HAP-1 (cell line): ENCODE results near the gene CNTF.
"Not testable (repeated sequence)": the region's sequence is repeated elsewhere in the genome, so short reads cannot be mapped to it uniquely, and the experiment has no call there.

ENCODE experiments used
- DNase-seq, 2 experiments: peaks; one replicate each; pipeline ENCODE4 v3.0.0-alpha.2; 2016 to 2020; ENCODE audit warnings: low spot score in 2 of 2
- H3K27me3 ChIP-seq: fragments of 250-450 bp; sonication (Bioruptor Pico); 2 replicates; pipeline ENCODE4 v1.5.1; 2020; ENCODE audit warnings: low read depth, mild to moderate bottlenecking, moderate library complexity
- H3K36me3 ChIP-seq: fragments of 250-450 bp; sonication (Bioruptor Pico); replicated peaks from 2 replicates; pipeline ENCODE4 v1.5.1; 2020; ENCODE audit warnings: mild to moderate bottlenecking
- H3K4me1 ChIP-seq: fragments of 250-450 bp; sonication (Bioruptor Pico); 2 replicates; pipeline ENCODE4 v1.5.1; 2020; ENCODE audit warnings: mild to moderate bottlenecking
- H3K4me3 ChIP-seq: fragments of 250-450 bp; sonication (Bioruptor Pico); 2 replicates; pipeline ENCODE4 v1.5.1; 2020; ENCODE audit warnings: mild to moderate bottlenecking, moderate library complexity
- H3K9me3 ChIP-seq: fragments of 250-450 bp; sonication (Bioruptor Pico); 2 replicates; pipeline ENCODE4 v1.5.1; 2020; ENCODE audit warnings: mild to moderate bottlenecking, moderate library complexity
- in situ Hi-C: fragments of 300-500 bp; cut with MboI; formaldehyde crosslinking; loops from 3 replicates; pipeline ENCODE4 v1.14.3; 2020; ENCODE audit warnings: low sequenced_read_pairs, inconsistent platforms, mixed read lengths

Gene CNTF, protein sequence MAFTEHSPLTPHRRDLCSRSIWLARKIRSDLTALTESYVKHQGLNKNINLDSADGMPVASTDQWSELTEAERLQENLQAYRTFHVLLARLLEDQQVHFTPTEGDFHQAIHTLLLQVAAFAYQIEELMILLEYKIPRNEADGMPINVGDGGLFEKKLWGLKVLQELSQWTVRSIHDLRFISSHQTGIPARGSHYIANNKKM

DNA sequence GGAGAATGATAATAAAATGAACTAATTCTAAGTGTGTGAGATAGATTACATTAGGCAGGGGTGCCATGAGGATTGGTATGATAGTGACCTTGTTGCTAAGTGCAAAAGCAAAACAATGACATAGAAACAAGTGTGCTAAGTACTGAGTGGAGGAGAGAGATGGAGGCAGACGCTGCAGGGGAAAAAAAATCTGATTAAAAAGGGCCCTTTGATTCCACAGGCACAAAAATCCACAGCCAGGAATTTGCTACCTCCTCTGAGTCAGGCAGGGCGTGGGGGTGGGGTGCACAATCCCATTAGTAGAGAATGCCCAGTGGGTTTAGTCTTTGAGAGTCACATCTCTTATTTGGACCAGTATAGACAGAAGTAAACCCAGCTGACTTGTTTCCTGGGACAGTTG, at the start of gene CNTF:
Gene CNTF, plus strand, starts transcription at position 322 of the 400 bp plus-strand sequence. CDS start 88 bp downstream, outside the sequence.
- H3K4me3 ChIP-seq = no peak within 1 kb of the TSS
- no peaks in the 10 kb centered on the region for H3K4me1 ChIP-seq
- peaks cover 82% of the 10 kb centered on the region for H3K36me3 ChIP-seq
- H3K9me3 ChIP-seq = no peaks in the 10 kb centered on the region
- in situ Hi-C loops = no loop called here
- H3K27me3 ChIP-seq = no peaks in the 10 kb centered on the region
- DNase-seq = no peak

DNA sequence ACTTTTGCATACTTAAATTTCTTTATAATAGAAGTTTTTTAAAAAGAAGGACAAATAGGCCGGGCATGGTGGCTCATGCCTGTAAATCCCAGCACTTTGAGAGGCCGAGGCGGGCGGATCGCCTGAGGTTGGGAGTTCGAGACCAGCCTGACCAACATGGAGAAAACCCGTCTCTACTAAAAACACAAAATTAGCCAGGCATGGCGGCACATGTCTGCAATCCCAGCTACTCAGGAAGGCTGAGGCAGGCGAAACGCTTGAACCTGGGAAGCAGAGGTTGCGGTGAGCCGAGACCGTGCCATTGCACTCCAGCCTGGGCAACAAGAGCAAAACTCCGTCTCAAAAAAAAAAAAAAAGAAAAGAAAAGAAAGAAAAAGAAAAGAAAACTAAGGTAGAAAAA, 49.6 kb upstream of the CNTF start:
- H3K9me3 ChIP-seq, H3K4me1 ChIP-seq, H3K27me3 ChIP-seq, H3K4me3 ChIP-seq, H3K36me3 ChIP-seq, DNase-seq: not testable (repeated sequence)
- in situ Hi-C loops = loop anchor here (10.0 kb wide), 1 partner anchor 908 kb away; the partner anchor contains the start of gene ZDHHC5

- Histone ChIP-seq H3K27me3 (no peaks in the 10 kb centered on the region), H3K36me3 (peaks cover 3% of the 10 kb centered on the region), H3K4me1 (no peaks in the 10 kb centered on the region; the same call in 1 of the 2 replicates), H3K4me3 (no peak overlapping the region), H3K9me3 (no peaks in the 10 kb centered on the region)
- DNase-seq = no peak
- in situ Hi-C loops = loop anchor here (10.0 kb wide), 1 partner anchor 909 kb away; the partner anchor contains the start of gene ZDHHC5
Measured at GRCh38 chr11:58573451-58574104, 48.9 kb upstream of the CNTF start.

GRCh38 chr11:58574881-58575280, 47.6 kb upstream of the CNTF start:
- DNase-seq = no peak
- no peaks in the 10 kb centered on the region for H3K27me3 ChIP-seq
- H3K36me3 ChIP-seq = peaks cover 4% of the 10 kb centered on the region
- in situ Hi-C loops = loop anchor here (10.0 kb wide), 1 partner anchor 910 kb away; the partner anchor contains the start of gene ZDHHC5
- no peaks in the 10 kb centered on the region for H3K9me3 ChIP-seq
- no peak overlapping the region for H3K4me3 ChIP-seq
- H3K4me1 ChIP-seq = no peaks in the 10 kb centered on the region; the same call in 1 of the 2 replicates

DNA sequence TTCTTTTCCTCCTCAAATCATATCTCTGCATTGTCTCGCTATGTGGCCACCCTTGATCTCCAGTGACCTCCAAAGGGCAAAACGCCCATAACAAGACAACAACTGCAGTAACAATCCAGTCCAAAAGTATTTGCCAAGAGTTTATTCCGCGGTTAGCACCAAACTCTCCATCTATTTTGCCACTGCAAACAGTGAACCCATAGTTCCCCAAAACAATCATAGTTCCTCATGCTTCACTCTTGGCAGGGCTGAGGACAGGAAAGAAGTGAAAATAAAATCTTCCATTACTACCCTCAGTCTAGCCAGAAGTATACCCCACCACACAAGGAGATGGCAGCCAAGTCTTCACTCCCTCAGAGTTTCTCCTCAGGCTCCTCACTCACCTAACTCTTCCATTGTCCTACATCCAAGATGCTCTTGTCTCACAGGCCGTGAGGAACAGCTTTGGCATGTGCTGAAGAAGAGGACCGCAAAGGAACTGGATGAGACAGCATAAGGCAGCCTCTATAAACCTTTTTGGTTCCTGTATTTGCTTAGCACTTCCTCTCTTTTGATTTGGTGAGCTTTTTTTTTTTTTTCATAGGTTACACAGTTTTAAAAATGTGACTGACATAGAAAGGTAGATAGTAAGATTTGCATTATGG, 47.0 kb upstream of the CNTF start, which contains the start of gene LPXN:
Gene LPXN, minus strand, starts transcription at position 480 of the 644 bp plus-strand sequence. Its CDS starts 84 bp downstream, at position 396.
- peaks cover 4% of the 10 kb centered on the region for H3K36me3 ChIP-seq
- H3K4me1 ChIP-seq = no peaks in the 10 kb centered on the region; the same call in 1 of the 2 replicates
- H3K4me3 ChIP-seq = no peak within 1 kb of the TSS
- no peak for DNase-seq
- in situ Hi-C loops = loop anchor here (10.0 kb wide), 1 partner anchor 911 kb away; the partner anchor contains the start of gene ZDHHC5
- no peaks in the 10 kb centered on the region for H3K27me3 ChIP-seq
- no peaks in the 10 kb centered on the region for H3K9me3 ChIP-seq

DNA sequence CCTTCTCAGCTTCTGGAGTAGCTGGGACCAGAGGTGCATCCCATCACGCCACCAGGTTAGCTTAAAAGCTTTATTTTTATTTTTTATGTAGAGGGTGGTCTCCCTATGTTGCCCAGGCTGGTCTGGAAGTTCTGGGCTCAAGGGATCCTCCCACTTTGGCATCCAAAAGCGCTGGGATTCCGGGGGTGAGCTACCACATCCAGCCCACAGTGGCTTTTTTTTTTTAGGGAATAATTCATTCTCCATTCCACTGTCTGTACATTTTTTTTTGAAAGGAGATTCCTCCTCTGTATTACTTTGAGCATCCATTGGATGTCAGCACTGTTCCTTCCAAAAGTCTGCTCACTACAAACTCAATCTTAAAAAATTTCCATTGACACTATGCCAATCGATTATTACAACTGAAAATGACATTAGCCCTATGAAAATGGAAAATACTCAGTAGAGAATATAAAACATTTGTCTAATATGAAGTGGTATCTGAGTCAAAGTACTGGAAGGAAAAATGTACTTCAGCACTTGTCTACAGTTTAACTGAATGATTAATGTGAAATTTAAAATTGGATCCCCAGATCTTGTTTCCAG, 45.5 kb upstream of the CNTF start:
- peaks cover 8% of the 10 kb centered on the region for H3K4me1 ChIP-seq
- peaks cover 4% of the 10 kb centered on the region for H3K36me3 ChIP-seq
- DNase-seq = peak in 1 of 2 experiments; percentile 19
- no peaks in the 10 kb centered on the region for H3K27me3 ChIP-seq
- H3K4me3 ChIP-seq = peak overlapping the region; percentile 100
- in situ Hi-C loops = loop anchor here (10.0 kb wide), 1 partner anchor 912 kb away; the partner anchor contains the start of gene ZDHHC5
- no peaks in the 10 kb centered on the region for H3K9me3 ChIP-seq

DNA sequence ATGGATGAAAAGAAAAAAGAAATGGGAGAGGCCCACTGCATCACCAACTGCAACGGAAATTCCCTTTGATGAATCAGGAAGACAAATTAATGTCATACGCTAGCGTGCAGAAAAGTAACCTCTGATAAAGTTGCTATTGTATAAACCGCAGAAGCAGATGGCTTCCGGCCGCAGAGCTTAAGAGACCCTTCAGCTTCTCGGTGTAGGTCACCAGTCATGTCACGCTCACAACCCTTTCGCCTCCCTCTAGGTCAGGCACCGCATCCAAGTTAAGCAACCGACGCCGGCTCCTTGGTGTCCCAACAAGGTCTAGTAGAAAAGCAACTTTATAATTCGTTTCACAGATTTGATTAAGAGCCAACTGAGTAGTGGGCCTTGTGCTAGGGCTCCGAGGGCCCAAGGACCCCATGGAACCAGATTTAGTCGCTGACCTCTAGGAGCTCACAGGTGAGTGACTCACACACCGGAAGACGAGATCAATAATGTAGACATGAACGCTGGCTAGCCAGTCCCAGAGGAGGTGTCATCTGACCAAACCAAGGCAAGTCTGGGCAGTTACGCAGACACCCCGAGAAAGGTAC, 44.8 kb upstream of the CNTF start:
- Histone ChIP-seq H3K27me3 (no peaks in the 10 kb centered on the region), H3K9me3 (no peaks in the 10 kb centered on the region), H3K4me1 (peaks cover 11% of the 10 kb centered on the region), H3K36me3 (peaks cover 4% of the 10 kb centered on the region), H3K4me3 (peak overlapping the region; percentile 100)
- peak; percentile 12 to 48 for DNase-seq
- in situ Hi-C loops = loop anchor here (10.0 kb wide), 1 partner anchor 913 kb away; the partner anchor contains the start of gene ZDHHC5

DNA sequence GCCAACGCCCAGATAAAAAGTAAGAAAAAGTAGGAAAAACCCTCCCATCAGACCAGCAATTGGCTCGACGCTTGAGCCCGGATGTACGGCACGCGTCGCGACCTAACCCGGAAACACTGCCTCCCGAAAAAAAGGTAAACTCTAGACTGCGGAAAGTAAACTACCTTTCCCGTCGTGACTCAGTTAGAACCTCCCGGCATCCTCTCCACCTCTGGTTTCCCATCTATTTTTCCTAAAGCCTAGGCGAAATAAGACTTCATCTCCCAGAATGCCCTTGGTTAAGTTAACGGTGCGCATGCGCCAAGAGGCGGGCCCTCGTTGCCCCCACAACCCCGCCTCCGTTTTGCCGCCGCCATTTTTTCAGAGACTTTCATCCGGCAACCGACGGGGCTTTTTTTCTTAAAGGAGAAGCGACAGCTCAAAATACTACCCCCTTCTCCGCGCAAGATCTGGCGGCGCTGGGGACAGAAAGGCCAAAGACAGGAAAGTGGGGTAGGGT, 44.3 kb upstream of the CNTF start:
- in situ Hi-C loops = loop anchor here (10.0 kb wide), 1 partner anchor 913 kb away; the partner anchor contains the start of gene ZDHHC5
- Histone ChIP-seq H3K9me3 (no peaks in the 10 kb centered on the region), H3K36me3 (peaks cover 4% of the 10 kb centered on the region), H3K4me3 (peak overlapping the region; percentile 100), H3K27me3 (no peaks in the 10 kb centered on the region), H3K4me1 (peaks cover 11% of the 10 kb centered on the region)
- peak; percentile 93 to 99 for DNase-seq

- in situ Hi-C loops = loop anchor here (10.0 kb wide), 1 partner anchor 914 kb away; the partner anchor contains the start of gene ZDHHC5
Measured at GRCh38 chr11:58578635-58579191, 43.8 kb upstream of the CNTF start, which contains the start of gene ZFP91. ZFP91 (plus strand) TSS chr11:58579063; CDS start chr11:58579282, 219 bp downstream.

DNA sequence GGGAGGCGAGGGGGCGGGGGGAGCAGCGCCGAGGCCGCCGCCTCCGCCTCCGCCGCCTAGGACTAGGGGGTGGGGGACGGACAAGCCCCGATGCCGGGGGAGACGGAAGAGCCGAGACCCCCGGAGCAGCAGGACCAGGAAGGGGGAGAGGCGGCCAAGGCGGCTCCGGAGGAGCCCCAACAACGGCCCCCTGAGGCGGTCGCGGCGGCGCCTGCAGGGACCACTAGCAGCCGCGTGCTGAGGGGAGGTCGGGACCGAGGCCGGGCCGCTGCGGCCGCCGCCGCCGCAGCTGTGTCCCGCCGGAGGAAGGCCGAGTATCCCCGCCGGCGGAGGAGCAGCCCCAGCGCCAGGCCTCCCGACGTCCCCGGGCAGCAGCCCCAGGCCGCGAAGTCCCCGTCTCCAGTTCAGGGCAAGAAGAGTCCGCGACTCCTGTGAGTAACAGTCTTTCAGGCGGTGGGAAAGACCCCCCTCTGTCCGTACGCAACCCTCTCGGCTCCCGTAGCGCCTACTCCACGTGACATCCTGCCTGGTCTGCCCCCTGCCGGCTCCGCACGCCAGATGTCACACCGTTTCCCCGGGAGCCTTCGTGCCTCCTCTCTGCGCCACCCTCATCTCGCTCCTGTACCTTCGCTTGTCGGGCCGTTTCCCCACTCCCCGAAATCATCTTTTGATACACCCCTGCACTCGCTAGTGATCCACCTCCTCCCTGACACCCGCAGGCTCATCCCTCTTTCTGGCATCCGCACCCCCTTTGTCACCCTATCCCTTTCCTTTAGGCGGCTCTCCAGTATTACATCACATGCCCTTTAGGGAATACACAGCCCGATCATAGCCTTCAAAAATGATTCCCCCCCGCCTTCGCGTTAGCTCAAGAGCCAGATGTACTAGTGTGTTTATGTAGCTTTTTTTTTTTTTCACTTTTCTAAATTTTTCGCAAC, 43.0 kb upstream of the CNTF start:
- peaks cover 11% of the 10 kb centered on the region for H3K4me1 ChIP-seq

More at GRCh38 chr11:58578635-58579191, 43.8 kb upstream of the CNTF start, which contains the start of gene ZFP91:
- Histone ChIP-seq H3K4me3 (peak within 1 kb of the TSS; percentile 100), H3K4me1 (peaks cover 11% of the 10 kb centered on the region), H3K9me3 (no peaks in the 10 kb centered on the region), H3K27me3 (no peaks in the 10 kb centered on the region), H3K36me3 (peaks cover 4% of the 10 kb centered on the region)
- peak; percentile 97 for DNase-seq

GRCh38 chr11:58580311-58580710, 42.2 kb upstream of the CNTF start:
- no peaks in the 10 kb centered on the region for H3K27me3 ChIP-seq
- H3K4me3 ChIP-seq = peak overlapping the region; percentile 100
- H3K4me1 ChIP-seq = peaks cover 11% of the 10 kb centered on the region
- no peak for DNase-seq
- no peaks in the 10 kb centered on the region for H3K9me3 ChIP-seq
- in situ Hi-C loops = no loop called here
- peaks cover 10% of the 10 kb centered on the region for H3K36me3 ChIP-seq

More for the DNA sequence above, 43.0 kb upstream of the CNTF start:
- peak overlapping the region; percentile 100 for H3K4me3 ChIP-seq
- DNase-seq = peak; percentile 83 to 93
- no peaks in the 10 kb centered on the region for H3K9me3 ChIP-seq
- no peaks in the 10 kb centered on the region for H3K27me3 ChIP-seq
- in situ Hi-C loops = loop anchor here (10.0 kb wide), 1 partner anchor 915 kb away; the partner anchor contains the start of gene ZDHHC5
- peaks cover 5% of the 10 kb centered on the region for H3K36me3 ChIP-seq
